HepG2 (cell line): ENCODE measurements around the gene PSKH1. TPM values are rescaled to one million over a fixed set of nuclear protein-coding genes. Genes with fewer than 3 reads are reported as not detected.

ENCODE experiments used
- ARID2 ChIP-seq: sonication (generic); formaldehyde crosslinking; IDR thresholded peaks from 2 replicates; pipeline ENCODE4 v1.8.1; 2022; ENCODE audit warnings: mild to moderate bottlenecking, missing genetic modification reagents, borderline replicate concordance
- BCL6 ChIP-seq: IDR thresholded peaks from 2 replicates; pipeline ENCODE4 v1.6.1; 2016; ENCODE audit warnings: missing genetic modification reagents, missing compliant biosample characterization
- CHCHD3 ChIP-seq: sonication (generic); formaldehyde crosslinking; IDR thresholded peaks from 2 replicates; pipeline ENCODE4 v1.8.0; 2022; ENCODE audit warnings: mild to moderate bottlenecking, missing genetic modification reagents, moderate library complexity
- DR1 ChIP-seq: sonication (generic); formaldehyde crosslinking; IDR thresholded peaks from 2 replicates; pipeline ENCODE4 v1.8.0; 2021; ENCODE audit warnings: mild to moderate bottlenecking, missing genetic modification reagents, inconsistent platforms
- FLYWCH1 ChIP-seq: sonication (generic); formaldehyde crosslinking; IDR thresholded peaks from 2 replicates; pipeline ENCODE4 v1.8.1; 2023; ENCODE audit warnings: mild to moderate bottlenecking, missing genetic modification reagents
- GATAD1 ChIP-seq: IDR thresholded peaks from 2 replicates; pipeline ENCODE4 v1.6.1; 2016; ENCODE audit warnings: missing genetic modification reagents, missing compliant biosample characterization
- HOXA5 ChIP-seq: sonication (generic); formaldehyde crosslinking; IDR thresholded peaks from 2 replicates; pipeline ENCODE4 v1.4.0; 2020; ENCODE audit warnings: missing genetic modification reagents
- MATR3 ChIP-seq: sonication (generic); formaldehyde crosslinking; IDR thresholded peaks from 2 replicates; pipeline ENCODE4 v1.4.0; 2020; ENCODE audit warnings: missing genetic modification reagents
- PHF21A ChIP-seq: sonication (generic); formaldehyde crosslinking; IDR thresholded peaks from 2 replicates; pipeline ENCODE4 v1.5.0; 2020; ENCODE audit warnings: mild to moderate bottlenecking, missing genetic modification reagents
- RARA ChIP-seq: IDR thresholded peaks from 2 replicates; pipeline ENCODE4 v1.6.1; 2016; ENCODE audit warnings: missing genetic modification reagents, missing compliant biosample characterization
- RCOR2 ChIP-seq: IDR thresholded peaks from 2 replicates; pipeline ENCODE4 v1.6.1; 2016; ENCODE audit warnings: missing biosample characterization, missing genetic modification reagents
- SAFB2 ChIP-seq: sonication (generic); formaldehyde crosslinking; IDR thresholded peaks from 2 replicates; pipeline ENCODE4 v1.5.1; 2020; ENCODE audit warnings: missing genetic modification reagents, low read depth, mild to moderate bottlenecking, borderline replicate concordance
- SKI ChIP-seq: fragments of 450-650 bp; IDR thresholded peaks from one replicate; pipeline ENCODE4 v1.6.1; 2018; ENCODE audit warnings: mild to moderate bottlenecking; ENCODE audit not compliant: partially characterized antibody
- SNRNP70 ChIP-seq: fragments of 200-400 bp; formaldehyde crosslinking; IDR thresholded peaks from 2 replicates; pipeline ENCODE4 v1.6.1; 2017; ENCODE audit warnings: mild to moderate bottlenecking, low read depth, low read length, moderate library complexity
- ZBTB49 ChIP-seq: sonication (generic); formaldehyde crosslinking; IDR thresholded peaks from 2 replicates; pipeline ENCODE4 v1.4.0; 2020; ENCODE audit warnings: missing genetic modification reagents, borderline replicate concordance
- ZFP1 ChIP-seq: IDR thresholded peaks from 2 replicates; pipeline ENCODE4 v1.6.1; 2016
- ZNF24 ChIP-seq: fragments of 450-650 bp; IDR thresholded peaks from 2 replicates; pipeline ENCODE4 v1.6.1; 2017; ENCODE audit warnings: antibody characterized with exemption, mild to moderate bottlenecking
- ZNF83 ChIP-seq: sonication (generic); formaldehyde crosslinking; IDR thresholded peaks from 2 replicates; pipeline ENCODE4 v1.4.0; 2020; ENCODE audit warnings: missing genetic modification reagents, mild to moderate bottlenecking, borderline replicate concordance
- ZSCAN30 ChIP-seq: sonication (generic); formaldehyde crosslinking; IDR thresholded peaks from 2 replicates; pipeline ENCODE4 v1.5.0; 2020; ENCODE audit warnings: mild to moderate bottlenecking, missing genetic modification reagents
- ZZZ3 ChIP-seq: sonication (generic); formaldehyde crosslinking; IDR thresholded peaks from 2 replicates; pipeline ENCODE4 v1.4.0; 2020; ENCODE audit warnings: missing genetic modification reagents, mild to moderate bottlenecking, borderline replicate concordance
- polyA plus RNA-seq, 8 experiments: library from polyadenylated mRNA; depleted of rRNA in 3 of 8; stranded (reverse) in 7 of 8; unstranded in 1 of 8; fragments of >200 nt; fragmentation: Illumina TruSeq in 4 of 8; extraction: Trizol in 4 of 8; gene quantifications; 2 replicates each; pipeline versions ENCODE4 v1.2.1 to v1.2.3, GENCODE V29; 2011 to 2016; ENCODE audit warnings: low read depth in 4 of 8, missing spikeins in 1 of 8, mixed read lengths in 1 of 8; ENCODE audit not compliant: insufficient read depth in 1 of 8
- total RNA-seq, 5 experiments: library from RNA; depleted of rRNA; stranded (reverse); fragments of >200 nt; fragmentation: Illumina TruSeq; extraction: Trizol; gene quantifications; 2 replicates each; pipeline ENCODE4 v1.2.3, GENCODE V29; 2016; ENCODE audit warnings: low read depth in 1 of 5
- TF ChIP-seq, protein P1 (sequence below): sonication (generic); formaldehyde crosslinking; IDR thresholded peaks from 2 replicates; pipeline ENCODE4 v1.4.0; 2020; ENCODE audit warnings: missing genetic modification reagents, borderline replicate concordance
- TF ChIP-seq, protein P2 (sequence below): sonication (generic); formaldehyde crosslinking; IDR thresholded peaks from 2 replicates; pipeline ENCODE4 v1.8.1; 2023; ENCODE audit warnings: mild to moderate bottlenecking, moderate library complexity, missing genetic modification reagents
- TF ChIP-seq, protein P3 (sequence below): sonication (generic); formaldehyde crosslinking; IDR thresholded peaks from 2 replicates; pipeline ENCODE4 v1.4.0; 2020; ENCODE audit warnings: mild to moderate bottlenecking, missing genetic modification reagents

Gene PSKH1
- total and polyA plus RNA-seq, 2 of the 13 experiments (the other 11 are each of a cell fraction or from before 2014, with no cell fraction given): 8.4 to 19.1 TPM

- TF ChIP-seq ARID2 (CRISPR knock-in tag): no peak
- no peak for TF ChIP-seq MATR3 (CRISPR knock-in tag)
- TF ChIP-seq ZBTB49 (CRISPR knock-in tag): no peak
- TF ChIP-seq, protein P1, sequence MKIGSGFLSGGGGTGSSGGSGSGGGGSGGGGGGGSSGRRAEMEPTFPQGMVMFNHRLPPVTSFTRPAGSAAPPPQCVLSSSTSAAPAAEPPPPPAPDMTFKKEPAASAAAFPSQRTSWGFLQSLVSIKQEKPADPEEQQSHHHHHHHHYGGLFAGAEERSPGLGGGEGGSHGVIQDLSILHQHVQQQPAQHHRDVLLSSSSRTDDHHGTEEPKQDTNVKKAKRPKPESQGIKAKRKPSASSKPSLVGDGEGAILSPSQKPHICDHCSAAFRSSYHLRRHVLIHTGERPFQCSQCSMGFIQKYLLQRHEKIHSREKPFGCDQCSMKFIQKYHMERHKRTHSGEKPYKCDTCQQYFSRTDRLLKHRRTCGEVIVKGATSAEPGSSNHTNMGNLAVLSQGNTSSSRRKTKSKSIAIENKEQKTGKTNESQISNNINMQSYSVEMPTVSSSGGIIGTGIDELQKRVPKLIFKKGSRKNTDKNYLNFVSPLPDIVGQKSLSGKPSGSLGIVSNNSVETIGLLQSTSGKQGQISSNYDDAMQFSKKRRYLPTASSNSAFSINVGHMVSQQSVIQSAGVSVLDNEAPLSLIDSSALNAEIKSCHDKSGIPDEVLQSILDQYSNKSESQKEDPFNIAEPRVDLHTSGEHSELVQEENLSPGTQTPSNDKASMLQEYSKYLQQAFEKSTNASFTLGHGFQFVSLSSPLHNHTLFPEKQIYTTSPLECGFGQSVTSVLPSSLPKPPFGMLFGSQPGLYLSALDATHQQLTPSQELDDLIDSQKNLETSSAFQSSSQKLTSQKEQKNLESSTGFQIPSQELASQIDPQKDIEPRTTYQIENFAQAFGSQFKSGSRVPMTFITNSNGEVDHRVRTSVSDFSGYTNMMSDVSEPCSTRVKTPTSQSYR: peak; percentile 94
- peak; percentile 98 for TF ChIP-seq PHF21A (CRISPR knock-in tag)
- peak; percentile 81 for TF ChIP-seq GATAD1 (CRISPR knock-in tag)
- peak; percentile 92 for TF ChIP-seq ZZZ3 (CRISPR knock-in tag)
- peak; percentile 58 for TF ChIP-seq BCL6 (CRISPR knock-in tag)
- TF ChIP-seq RARA (CRISPR knock-in tag): peak; percentile 81
- TF ChIP-seq, protein P2, sequence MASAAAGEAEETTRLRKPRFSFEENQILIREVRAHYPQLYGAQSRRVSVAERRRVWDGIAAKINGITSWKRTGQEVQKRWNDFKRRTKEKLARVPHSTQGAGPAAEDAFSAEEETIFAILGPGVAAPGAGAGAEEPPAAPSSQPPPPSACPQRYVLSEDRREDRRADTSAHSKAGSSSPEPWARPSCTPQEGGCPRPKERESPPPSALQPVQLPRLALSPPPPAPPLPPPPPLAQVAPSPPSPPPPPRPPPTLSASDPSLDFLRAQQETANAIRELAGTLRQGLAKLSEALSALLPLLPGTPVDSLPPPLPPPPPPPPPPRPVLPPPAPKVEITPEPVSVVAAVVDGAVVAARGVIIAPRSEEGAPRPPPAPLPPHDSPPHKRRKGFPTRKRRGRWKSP: peak; percentile 91
- TF ChIP-seq SKI: peak; percentile 98
- no peak for TF ChIP-seq FLYWCH1 (CRISPR knock-in tag)
- TF ChIP-seq SAFB2: peak; percentile 72; the same call in 1 of the 2 replicates
- peak; percentile 46; the same call in 1 of the 2 replicates for TF ChIP-seq ZNF83 (CRISPR knock-in tag)
- peak; percentile 91 for TF ChIP-seq ZSCAN30
- no peak for TF ChIP-seq ZNF24
- peak; percentile 89 for TF ChIP-seq HOXA5 (CRISPR knock-in tag)
- TF ChIP-seq, protein P3, sequence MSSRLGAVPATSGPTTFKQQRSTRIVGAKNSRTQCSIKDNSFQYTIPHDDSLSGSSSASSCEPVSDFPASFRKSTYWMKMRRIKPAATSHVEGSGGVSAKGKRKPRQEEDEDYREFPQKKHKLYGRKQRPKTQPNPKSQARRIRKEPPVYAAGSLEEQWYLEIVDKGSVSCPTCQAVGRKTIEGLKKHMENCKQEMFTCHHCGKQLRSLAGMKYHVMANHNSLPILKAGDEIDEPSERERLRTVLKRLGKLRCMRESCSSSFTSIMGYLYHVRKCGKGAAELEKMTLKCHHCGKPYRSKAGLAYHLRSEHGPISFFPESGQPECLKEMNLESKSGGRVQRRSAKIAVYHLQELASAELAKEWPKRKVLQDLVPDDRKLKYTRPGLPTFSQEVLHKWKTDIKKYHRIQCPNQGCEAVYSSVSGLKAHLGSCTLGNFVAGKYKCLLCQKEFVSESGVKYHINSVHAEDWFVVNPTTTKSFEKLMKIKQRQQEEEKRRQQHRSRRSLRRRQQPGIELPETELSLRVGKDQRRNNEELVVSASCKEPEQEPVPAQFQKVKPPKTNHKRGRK (CRISPR knock-in tag): no peak
- TF ChIP-seq ZFP1 (CRISPR knock-in tag): no peak; the same call in none of the 2 replicates
- TF ChIP-seq RCOR2: no peak
- no peak for TF ChIP-seq SNRNP70
- peak; percentile 29; the same call in 1 of the 2 replicates for TF ChIP-seq DR1 (CRISPR knock-in tag)
- no peak for TF ChIP-seq CHCHD3 (CRISPR knock-in tag)
Measured at GRCh38 chr16:67846320-67847063, 46.6 kb upstream of the PSKH1 start, which contains the start of gene NUTF2 (continued).
